OCI-LY3 (cell line): ENCODE results near the gene BATF.

ENCODE experiments used
- H2AFZ ChIP-seq: fragments of 200-600, 300-600 bp; shearing (Covaris generic); 2 replicates; pipeline ENCODE4 v1.6.0; 2014; ENCODE audit warnings: antibody characterized with exemption, low read depth, low read length
- H3K27ac ChIP-seq: fragments of 200-600, 300-600 bp; sonication (generic); 2 replicates; pipeline ENCODE4 v1.5.1; 2014; ENCODE audit warnings: mild to moderate bottlenecking, low read length, moderate library complexity, mixed read lengths
- H3K27me3 ChIP-seq: fragments of 200-600, 300-600 bp; sonication (generic); 2 replicates; pipeline ENCODE4 v1.6.1; 2014; ENCODE audit warnings: low read depth, low read length, mixed read lengths
- H3K36me3 ChIP-seq: fragments of 200-600, 300-600 bp; sonication (generic); replicated peaks from 2 replicates; pipeline ENCODE3; 2014; ENCODE audit warnings: low read depth, low read length, mixed read lengths
- H3K4me1 ChIP-seq: fragments of 300-600, 200-600 bp; sonication (generic); 2 replicates; pipeline ENCODE4 v1.6.1; 2014; ENCODE audit warnings: low read length, mixed read lengths
- H3K4me2 ChIP-seq: fragments of 200-600, 300-600 bp; sonication (generic); 2 replicates; pipeline ENCODE4 v1.6.1; 2014; ENCODE audit warnings: low read length, mixed read lengths
- H3K4me3 ChIP-seq: fragments of 300-600, 200-600 bp; sonication (generic); 2 replicates; pipeline ENCODE4 v1.5.1; 2014; ENCODE audit warnings: antibody characterized with exemption, mild to moderate bottlenecking, low read length, moderate library complexity
- H3K79me2 ChIP-seq: fragments of 300-600, 200-600 bp; shearing (Covaris generic); 2 replicates; pipeline ENCODE4 v1.6.1; 2014; ENCODE audit warnings: mild to moderate bottlenecking, low read length, mixed read lengths
- H3K9ac ChIP-seq: fragments of 300-600, 200-600 bp; shearing (Covaris generic); 2 replicates; pipeline ENCODE4 v1.6.0; 2014; ENCODE audit warnings: mild to moderate bottlenecking, low read length, moderate library complexity
- H3K9me3 ChIP-seq: fragments of 200-600, 300-600 bp; shearing (Covaris generic); 2 replicates; pipeline ENCODE4 v1.6.1; 2014; ENCODE audit warnings: low read length, mixed read lengths; ENCODE audit not compliant: insufficient read depth
- H4K20me1 ChIP-seq: fragments of 200-600, 300-600 bp; sonication (generic); 2 replicates; pipeline ENCODE4 v1.6.1; 2016; ENCODE audit warnings: low read length, mixed read lengths; ENCODE audit not compliant: insufficient read depth
- CTCF ChIP-seq: fragments of 200-600, 300-600 bp; sonication (generic); IDR thresholded peaks from 2 replicates; pipeline ENCODE4 v1.5.1; 2014; ENCODE audit warnings: antibody characterized with exemption, low read length, low read depth
- EZH2phosphoT487 ChIP-seq: fragments of 200-600 bp; shearing (Covaris generic); IDR thresholded peaks from 2 replicates; pipeline ENCODE4 v1.6.1; 2018; ENCODE audit warnings: antibody characterized with exemption, mixed run types, low read depth

Gene BATF

GRCh38 chr14:75566321-75566720, 44.1 kb downstream of the BATF start:
- no peaks in the 10 kb centered on the region for H4K20me1 ChIP-seq
- 0 out of 2 replicates have a peak, but pooled peaks cover 3% of the 10 kb centered on the region for H3K79me2 ChIP-seq
- peak; percentile 13; the same call in 1 of the 2 replicates for TF ChIP-seq CTCF
- no peak for TF ChIP-seq EZH2phosphoT487
- no peak overlapping the region for H2AFZ ChIP-seq
- H3K4me1 ChIP-seq = peaks cover 37% of the 10 kb centered on the region
- peaks cover 6% of the 10 kb centered on the region for H3K36me3 ChIP-seq
- no peak overlapping the region for H3K4me3 ChIP-seq
- H3K27me3 ChIP-seq = no peaks in the 10 kb centered on the region
- H3K27ac ChIP-seq = no peak overlapping the region
- no peak overlapping the region for H3K4me2 ChIP-seq
- no peak overlapping the region for H3K9ac ChIP-seq
- no peaks in the 10 kb centered on the region for H3K9me3 ChIP-seq

DNA sequence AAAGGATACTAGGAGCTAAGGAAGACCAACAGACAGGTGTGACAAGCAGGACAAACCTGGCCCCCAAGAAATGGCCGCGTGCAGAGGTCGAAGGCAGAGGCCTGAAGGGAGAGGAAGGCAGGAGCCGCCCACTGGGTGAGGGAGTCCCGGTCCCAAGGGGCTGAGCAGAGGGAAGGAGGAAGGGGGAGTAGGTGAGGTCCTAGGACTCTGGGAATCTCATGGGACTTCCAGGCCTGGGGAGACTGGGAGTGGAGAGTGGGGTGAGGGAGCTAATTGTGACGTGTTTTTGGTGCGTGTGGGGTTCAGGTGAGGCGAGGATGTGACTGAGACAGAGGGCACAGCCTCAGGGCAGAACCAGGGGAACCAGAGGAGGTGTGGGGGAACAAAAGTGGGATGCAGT, 44.5 kb downstream of the BATF start:
- TF ChIP-seq EZH2phosphoT487 (no peak), CTCF (0 out of 2 replicates have a peak, but pooled peaks have one; percentile 1)
- H3K27me3 ChIP-seq = no peaks in the 10 kb centered on the region
- H3K4me1 ChIP-seq = peaks cover 38% of the 10 kb centered on the region
- H4K20me1 ChIP-seq = no peaks in the 10 kb centered on the region
- no peak overlapping the region for H3K27ac ChIP-seq
- no peak overlapping the region for H3K4me2 ChIP-seq
- peaks cover 9% of the 10 kb centered on the region for H3K36me3 ChIP-seq
- H3K9ac ChIP-seq = no peak overlapping the region
- no peak overlapping the region for H3K4me3 ChIP-seq
- H3K9me3 ChIP-seq = no peaks in the 10 kb centered on the region
- H2AFZ ChIP-seq = no peak overlapping the region
- no peaks in the 10 kb centered on the region for H3K79me2 ChIP-seq

DNA sequence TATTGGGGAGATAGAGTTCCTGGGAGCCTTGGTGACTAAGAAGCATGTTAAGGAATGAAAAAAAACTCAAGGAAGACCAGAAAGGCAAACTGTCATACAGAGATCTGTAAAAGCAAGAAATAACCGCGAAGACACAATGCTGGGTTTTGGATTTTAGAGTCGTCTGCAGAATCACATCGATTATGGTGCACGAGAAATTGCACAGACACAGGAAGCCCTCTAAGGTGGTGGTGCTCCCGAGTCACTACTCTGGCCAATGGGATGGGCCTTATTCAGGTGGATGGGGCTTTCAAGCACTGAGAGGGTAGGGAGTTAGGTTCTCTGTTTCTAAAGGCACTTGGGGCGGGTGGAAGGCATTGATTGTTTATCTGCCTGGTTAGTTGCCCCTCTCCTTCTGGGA, 45.9 kb downstream of the BATF start:
- no peak overlapping the region for H2AFZ ChIP-seq
- H3K9ac ChIP-seq = no peak overlapping the region
- no peak overlapping the region for H3K4me2 ChIP-seq
- no peaks in the 10 kb centered on the region for H4K20me1 ChIP-seq
- no peak overlapping the region for H3K27ac ChIP-seq
- peaks cover 36% of the 10 kb centered on the region for H3K4me1 ChIP-seq
- TF ChIP-seq EZH2phosphoT487 (no peak), CTCF (no peak)
- H3K79me2 ChIP-seq = no peaks in the 10 kb centered on the region
- H3K9me3 ChIP-seq = no peaks in the 10 kb centered on the region
- H3K36me3 ChIP-seq = peaks cover 7% of the 10 kb centered on the region
- H3K4me3 ChIP-seq = no peak overlapping the region
- H3K27me3 ChIP-seq = no peaks in the 10 kb centered on the region

GRCh38 chr14:75568791-75569190, 46.5 kb downstream of the BATF start:
- Histone ChIP-seq H3K4me2 (peak overlapping the region; percentile 24; the same call in 1 of the 2 replicates), H3K79me2 (no peaks in the 10 kb centered on the region), H2AFZ (no peak overlapping the region), H3K27me3 (no peaks in the 10 kb centered on the region), H3K9ac (peak overlapping the region; percentile 15; the same call in 1 of the 2 replicates), H3K27ac (no peak overlapping the region), H3K36me3 (peaks cover 7% of the 10 kb centered on the region), H3K9me3 (no peaks in the 10 kb centered on the region), H4K20me1 (no peaks in the 10 kb centered on the region), H3K4me1 (peaks cover 36% of the 10 kb centered on the region), H3K4me3 (no peak overlapping the region)
- TF ChIP-seq EZH2phosphoT487 = no peak
- TF ChIP-seq CTCF = no peak
